GM23338 (cell line): ENCODE results near the gene PRR19.

Source experiments
- CTCF ChIP-seq, 2 experiments: fragments of 200-600 bp in 1 of 2; sonication (generic) in 1 of 2; conservative IDR thresholded peaks; 2 replicates each; pipeline versions ENCODE4 v1.5.1 to v1.6.1; 2016 to 2017; ENCODE audit warnings: antibody characterized with exemption in 2 of 2, low read depth in 2 of 2, mild to moderate bottlenecking in 2 of 2, moderate library complexity in 1 of 2
- ETS1 ChIP-seq: IDR thresholded peaks from 2 replicates; pipeline ENCODE4 v1.6.1; 2016; ENCODE audit warnings: antibody characterized with exemption
- EZH2 ChIP-seq: fragments of 200-600 bp; sonication (generic); IDR thresholded peaks from one replicate; pipeline ENCODE4 v1.8.0; 2017; ENCODE audit warnings: antibody characterized with exemption, mild to moderate bottlenecking, low read depth; ENCODE audit not compliant: unreplicated experiment
- EZH2phosphoT487 ChIP-seq: fragments of 200-600 bp; sonication (generic); IDR thresholded peaks from one replicate; pipeline ENCODE4 v1.8.1; 2018; ENCODE audit warnings: antibody characterized with exemption; ENCODE audit not compliant: unreplicated experiment
- JUNB ChIP-seq: IDR thresholded peaks from one replicate; pipeline ENCODE4 v1.6.1; 2016; ENCODE audit warnings: antibody characterized with exemption; ENCODE audit not compliant: unreplicated experiment
- POLR2AphosphoS5 ChIP-seq: IDR thresholded peaks from 2 replicates; pipeline ENCODE4 v1.6.1; 2016; ENCODE audit warnings: antibody characterized with exemption, low read depth
- REST ChIP-seq: IDR thresholded peaks from one replicate; pipeline ENCODE4 v1.6.1; 2018; ENCODE audit warnings: antibody characterized with exemption; ENCODE audit not compliant: unreplicated experiment
- ZNF331 ChIP-seq: fragments of 250-450 bp; sonication (Bioruptor Pico); IDR thresholded peaks from 2 replicates; pipeline ENCODE4 v1.5.0; 2020; ENCODE audit warnings: low read depth, mild to moderate bottlenecking, moderate library complexity

GRCh38 chr19:42313840-42314755 is 12.2 kb downstream of the PRR19 start:
- TF ChIP-seq POLR2AphosphoS5: no peak
- TF ChIP-seq REST: no peak
- no peak for TF ChIP-seq CTCF (conservative IDR thresholded peaks at IDR 0.05; ENCODE audit: low read depth in 2 of 2)
- no peak for TF ChIP-seq ETS1
- no peak for TF ChIP-seq JUNB
- no peak for TF ChIP-seq ZNF331 (CRISPR knock-in tag)
- TF ChIP-seq EZH2phosphoT487: no peak
- no peak for TF ChIP-seq EZH2
